HEK293 (cell line): Measurements from ENCODE around the gene SOX11.

ENCODE experiments used
- CTCF ChIA-PET: fragments of 350-600 bp; formaldehyde crosslinking; extraction: SDS; loops from one replicate; lab custom pipeline; 2021; ENCODE audit warnings: antibody characterized with exemption; lab: Yijun Ruan, JAX
- POLR2A ChIA-PET: fragments of 300-600 bp; formaldehyde crosslinking; extraction: SDS; loops from one replicate; lab custom pipeline; 2020; ENCODE audit warnings: antibody characterized with exemption, inconsistent platforms; lab: Yijun Ruan, JAX
- H3K27ac ChIP-seq: fragments of 200-500 bp; sonication (Bioruptor generic); 2 replicates; pipeline ENCODE4 v1.5.1; 2014; ENCODE audit warnings: low read depth, low read length, control low read depth, inconsistent platforms; ENCODE audit errors: extremely low read depth
- H3K36me3 ChIP-seq, 2 experiments: fragments of 200-500 bp in 1 of 2; sonication (Bioruptor generic) in 1 of 2; 1 replicate in 1 of 2; 2 replicates in 1 of 2; pipeline ENCODE4 v1.5.1; 2014 to 2017; ENCODE audit warnings: inconsistent platforms in 2 of 2, low read length in 2 of 2; ENCODE audit not compliant: control insufficient read depth in 2 of 2, insufficient read depth in 1 of 2
- H3K4me1 ChIP-seq: fragments of 200-500 bp; sonication (Bioruptor generic); 2 replicates; pipeline ENCODE4 v1.5.1; 2014; ENCODE audit warnings: mild to moderate bottlenecking, low read length, inconsistent platforms; ENCODE audit not compliant: control insufficient read depth, insufficient read depth
- H3K4me3 ChIP-seq: 2 replicates; pipeline ENCODE4 v1.5.1; 2011; ENCODE audit warnings: low read depth, mild to moderate bottlenecking, control low read depth, low read length, moderate library complexity
- H3K9me3 ChIP-seq: fragments of 200-500 bp; sonication (Bioruptor generic); 2 replicates; pipeline ENCODE4 v1.5.1; 2014; ENCODE audit warnings: low read depth, low read length, inconsistent platforms; ENCODE audit not compliant: control insufficient read depth, insufficient read depth
- GLI4 ChIP-seq: fragments of 450-650 bp; formaldehyde crosslinking; IDR thresholded peaks from 2 replicates; pipeline ENCODE4 v1.5.1; 2016; ENCODE audit warnings: missing biosample characterization, missing genetic modification characterization
- HIC1 ChIP-seq: fragments of 450-650 bp; formaldehyde crosslinking; IDR thresholded peaks from 2 replicates; pipeline ENCODE4 v1.5.1; 2016; ENCODE audit warnings: missing biosample characterization, missing genetic modification characterization
- HOXC10 ChIP-seq: sonication (generic); formaldehyde crosslinking; IDR thresholded peaks from 2 replicates; pipeline ENCODE4 v1.8.1; 2023; ENCODE audit warnings: mild to moderate bottlenecking, missing genetic modification reagents
- HOXD13 ChIP-seq: sonication (generic); formaldehyde crosslinking; IDR thresholded peaks from 2 replicates; pipeline ENCODE4 v1.8.0; 2022; ENCODE audit warnings: missing genetic modification reagents, borderline replicate concordance
- KLF10 ChIP-seq: fragments of 450-650 bp; IDR thresholded peaks from 2 replicates; pipeline ENCODE4 v1.5.1; 2018; ENCODE audit warnings: missing biosample characterization, mild to moderate bottlenecking, missing genetic modification characterization
- SCRT2 ChIP-seq: fragments of 450-650 bp; formaldehyde crosslinking; IDR thresholded peaks from 2 replicates; pipeline ENCODE4 v1.5.1; 2016; ENCODE audit warnings: missing biosample characterization, missing genetic modification characterization
- SP2 ChIP-seq: fragments of 450-650 bp; formaldehyde crosslinking; IDR thresholded peaks from 2 replicates; pipeline ENCODE4 v1.5.1; 2016; ENCODE audit warnings: missing biosample characterization, missing genetic modification characterization
- SP3 ChIP-seq: fragments of 450-650 bp; formaldehyde crosslinking; IDR thresholded peaks from 2 replicates; pipeline ENCODE4 v1.5.1; 2016; ENCODE audit warnings: missing biosample characterization, missing genetic modification characterization
- ZBTB1 ChIP-seq: fragments of 450-650 bp; formaldehyde crosslinking; IDR thresholded peaks from 2 replicates; pipeline ENCODE4 v1.5.1; 2016; ENCODE audit warnings: missing biosample characterization, missing genetic modification characterization
- ZBTB44 ChIP-seq: fragments of 450-650 bp; IDR thresholded peaks from 2 replicates; pipeline ENCODE4 v1.5.1; 2018; ENCODE audit warnings: missing biosample characterization, mild to moderate bottlenecking, missing genetic modification characterization
- ZFHX2 ChIP-seq: fragments of 450-650 bp; formaldehyde crosslinking; conservative IDR thresholded peaks from 2 replicates; pipeline ENCODE4 v1.5.1; 2016; ENCODE audit warnings: missing biosample characterization, missing genetic modification characterization
- ZFP41 ChIP-seq: fragments of 450-650 bp; formaldehyde crosslinking; IDR thresholded peaks from 2 replicates; pipeline ENCODE4 v1.5.1; 2016; ENCODE audit warnings: missing biosample characterization, missing genetic modification characterization, borderline replicate concordance
- ZIC2 ChIP-seq: fragments of 450-650 bp; formaldehyde crosslinking; IDR thresholded peaks from 2 replicates; pipeline ENCODE4 v1.5.1; 2016; ENCODE audit warnings: missing biosample characterization, missing genetic modification characterization
- ZNF140 ChIP-seq: fragments of 450-650 bp; formaldehyde crosslinking; IDR thresholded peaks from 2 replicates; pipeline ENCODE4 v1.5.1; 2016; ENCODE audit warnings: missing biosample characterization, missing genetic modification characterization
- ZNF19 ChIP-seq: fragments of 450-650 bp; formaldehyde crosslinking; IDR thresholded peaks from 2 replicates; pipeline ENCODE4; 2016; ENCODE audit warnings: missing biosample characterization, missing genetic modification characterization, low read depth
- ZNF302 ChIP-seq: fragments of 450-650 bp; formaldehyde crosslinking; IDR thresholded peaks from 2 replicates; pipeline ENCODE4 v1.5.1; 2016; ENCODE audit warnings: missing biosample characterization, missing genetic modification characterization, low read depth
- ZNF324 ChIP-seq: fragments of 450-650 bp; formaldehyde crosslinking; IDR thresholded peaks from 2 replicates; pipeline ENCODE4 v1.5.1; 2016; ENCODE audit warnings: missing biosample characterization, missing genetic modification characterization
- ZNF560 ChIP-seq: fragments of 450-650 bp; formaldehyde crosslinking; IDR thresholded peaks from 2 replicates; pipeline ENCODE4 v1.5.1; 2017; ENCODE audit warnings: missing biosample characterization, missing genetic modification characterization, borderline replicate concordance
- ZNF585B ChIP-seq: fragments of 450-650 bp; formaldehyde crosslinking; IDR thresholded peaks from 2 replicates; pipeline ENCODE4 v1.5.1; 2016; ENCODE audit warnings: missing biosample characterization, missing genetic modification characterization
- ZNF624 ChIP-seq: fragments of 450-650 bp; formaldehyde crosslinking; IDR thresholded peaks from 2 replicates; pipeline ENCODE4 v1.5.1; 2017; ENCODE audit warnings: missing biosample characterization, missing genetic modification characterization
- ZNF654 ChIP-seq: fragments of 450-650 bp; formaldehyde crosslinking; IDR thresholded peaks from 2 replicates; pipeline ENCODE4 v1.5.1; 2016; ENCODE audit warnings: low read depth, missing biosample characterization, missing genetic modification characterization
- ZNF692 ChIP-seq: fragments of 450-650 bp; formaldehyde crosslinking; IDR thresholded peaks from 2 replicates; pipeline ENCODE4 v1.5.1; 2016; ENCODE audit warnings: missing biosample characterization, missing genetic modification characterization
- ZNF776 ChIP-seq: fragments of 450-650 bp; formaldehyde crosslinking; IDR thresholded peaks from 2 replicates; pipeline ENCODE4 v1.5.0; 2017; ENCODE audit warnings: missing biosample characterization, missing genetic modification characterization, borderline replicate concordance
- ZNF791 ChIP-seq: fragments of 450-650 bp; formaldehyde crosslinking; IDR thresholded peaks from 2 replicates; pipeline ENCODE4 v1.5.1; 2016; ENCODE audit warnings: missing biosample characterization, missing genetic modification characterization
- ZSCAN30 ChIP-seq: fragments of 450-650 bp; IDR thresholded peaks from 2 replicates; pipeline ENCODE4 v1.5.1; 2018; ENCODE audit warnings: missing biosample characterization, mild to moderate bottlenecking, missing genetic modification characterization, moderate library complexity
- TF ChIP-seq, protein P1 (sequence below): fragments of 450-650 bp; formaldehyde crosslinking; IDR thresholded peaks from 2 replicates; pipeline ENCODE4 v1.5.1; 2016; ENCODE audit warnings: missing biosample characterization, missing genetic modification characterization
- TF ChIP-seq, protein P2 (sequence below): fragments of 450-650 bp; formaldehyde crosslinking; IDR thresholded peaks from 2 replicates; pipeline ENCODE4 v1.5.1; 2017; ENCODE audit warnings: missing biosample characterization, missing genetic modification characterization

Gene SOX11

GRCh38 chr2:5748391-5748790 is 56.2 kb downstream of the SOX11 start:
- TF ChIP-seq HIC1 (no peak), HOXC10 (CRISPR knock-in tag) (no peak), ZNF692 (no peak), ZNF302 (tag by site-specific recombination) (no peak), ZNF776 (tag by site-specific recombination) (no peak), HOXD13 (no peak), ZNF624 (tag by site-specific recombination) (no peak), GLI4 (tag by site-specific recombination) (no peak), ZNF19 (tag by site-specific recombination) (no peak)
- H3K4me3 ChIP-seq, result no peak overlapping the region
- no peak overlapping the region for H3K27ac ChIP-seq
- H3K36me3 ChIP-seq, result no peaks in the 10 kb centered on the region
- CTCF ChIA-PET, result no interaction called here
- H3K4me1 ChIP-seq, result no peaks in the 10 kb centered on the region
- no peaks in the 10 kb centered on the region for H3K9me3 ChIP-seq
- POLR2A ChIA-PET, result no interaction called here

- Histone ChIP-seq H3K9me3 (no peaks in the 10 kb centered on the region), H3K4me1 (no peaks in the 10 kb centered on the region), H3K36me3 (no peaks in the 10 kb centered on the region), H3K4me3 (no peak overlapping the region), H3K27ac (no peak overlapping the region)
- ChIA-PET CTCF (no interaction called here), POLR2A (no interaction called here)
- TF ChIP-seq SCRT2, result no peak
- TF ChIP-seq ZNF560 (tag by site-specific recombination), result no peak
- TF ChIP-seq ZNF324 (tag by site-specific recombination), result no peak
- no peak for TF ChIP-seq ZIC2 (tag by site-specific recombination)
- TF ChIP-seq ZNF140 (tag by site-specific recombination), result no peak
- no peak for TF ChIP-seq ZFP41 (tag by site-specific recombination)
- TF ChIP-seq ZNF654 (tag by site-specific recombination), result no peak
- TF ChIP-seq ZFHX2, result no peak
- TF ChIP-seq SP3, result no peak
- TF ChIP-seq ZNF791, result no peak
- TF ChIP-seq ZNF585B (tag by site-specific recombination), result no peak
- no peak for TF ChIP-seq ZSCAN30 (tag by site-specific recombination)
- no peak for TF ChIP-seq SP2
- TF ChIP-seq ZBTB1 (tag by site-specific recombination), result no peak
- TF ChIP-seq, protein P1, sequence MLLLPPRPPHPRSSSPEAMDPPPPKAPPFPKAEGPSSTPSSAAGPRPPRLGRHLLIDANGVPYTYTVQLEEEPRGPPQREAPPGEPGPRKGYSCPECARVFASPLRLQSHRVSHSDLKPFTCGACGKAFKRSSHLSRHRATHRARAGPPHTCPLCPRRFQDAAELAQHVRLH (tag by site-specific recombination), result no peak
- TF ChIP-seq, protein P2, sequence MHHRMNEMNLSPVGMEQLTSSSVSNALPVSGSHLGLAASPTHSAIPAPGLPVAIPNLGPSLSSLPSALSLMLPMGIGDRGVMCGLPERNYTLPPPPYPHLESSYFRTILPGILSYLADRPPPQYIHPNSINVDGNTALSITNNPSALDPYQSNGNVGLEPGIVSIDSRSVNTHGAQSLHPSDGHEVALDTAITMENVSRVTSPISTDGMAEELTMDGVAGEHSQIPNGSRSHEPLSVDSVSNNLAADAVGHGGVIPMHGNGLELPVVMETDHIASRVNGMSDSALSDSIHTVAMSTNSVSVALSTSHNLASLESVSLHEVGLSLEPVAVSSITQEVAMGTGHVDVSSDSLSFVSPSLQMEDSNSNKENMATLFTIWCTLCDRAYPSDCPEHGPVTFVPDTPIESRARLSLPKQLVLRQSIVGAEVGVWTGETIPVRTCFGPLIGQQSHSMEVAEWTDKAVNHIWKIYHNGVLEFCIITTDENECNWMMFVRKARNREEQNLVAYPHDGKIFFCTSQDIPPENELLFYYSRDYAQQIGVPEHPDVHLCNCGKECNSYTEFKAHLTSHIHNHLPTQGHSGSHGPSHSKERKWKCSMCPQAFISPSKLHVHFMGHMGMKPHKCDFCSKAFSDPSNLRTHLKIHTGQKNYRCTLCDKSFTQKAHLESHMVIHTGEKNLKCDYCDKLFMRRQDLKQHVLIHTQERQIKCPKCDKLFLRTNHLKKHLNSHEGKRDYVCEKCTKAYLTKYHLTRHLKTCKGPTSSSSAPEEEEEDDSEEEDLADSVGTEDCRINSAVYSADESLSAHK, result no peak
- TF ChIP-seq KLF10 (tag by site-specific recombination), result no peak
- TF ChIP-seq ZBTB44 (tag by site-specific recombination), result no peak
These were observed 56.8 kb downstream of the SOX11 start for GRCh38 chr2:5748946-5749345.
